Activated CD4-positive, alpha-beta T cell treated with anti-CD3 and anti-CD28 coated beads for 36 hours (primary cell): ENCODE measurements around the gene CLEC20A. TPM values are rescaled to one million over a fixed set of nuclear protein-coding genes. Genes with fewer than 3 reads are reported as not detected.

Source experiments
- ATAC-seq: fragments of 200-7000 bp; cut with Tn5 transposase; one replicate; pipeline ENCODE4 v1.10.0; 2021; ENCODE audit warnings: mild to moderate bottlenecking, moderate library complexity
- CTCF ChIA-PET: fragments of 350-600 bp; sonication (Branson Sonifier 250); formaldehyde crosslinking; loops from one replicate; lab custom pipeline; 2021; ENCODE audit warnings: antibody characterized with exemption; lab: Charles Lee
- POLR2A ChIA-PET: fragments of 350-600 bp; sonication (Branson Sonifier 250); formaldehyde crosslinking; loops from one replicate; lab custom pipeline; 2021; ENCODE audit warnings: antibody characterized with exemption, inconsistent platforms; lab: Charles Lee
- DNase-seq: peaks from one replicate; pipeline ENCODE4 v3.0.0-alpha.2; 2020
- H3K27ac Mint-ChIP-seq: one replicate; pipeline ENCODE4 v1.8.0; 2021; ENCODE audit warnings: mixed read lengths
- H3K27me3 Mint-ChIP-seq: one replicate; pipeline ENCODE4 v1.8.0; 2021; ENCODE audit warnings: mixed read lengths
- H3K36me3 Mint-ChIP-seq: one replicate; pipeline ENCODE4 v1.8.0; 2021; ENCODE audit warnings: low read depth, mixed read lengths
- H3K4me1 Mint-ChIP-seq: one replicate; pipeline ENCODE4 v1.8.0; 2021; ENCODE audit warnings: mixed read lengths
- H3K4me3 Mint-ChIP-seq: one replicate; pipeline ENCODE4 v1.8.0; 2021; ENCODE audit warnings: mild to moderate bottlenecking, moderate library complexity, mixed read lengths
- H3K9me3 Mint-ChIP-seq: one replicate; pipeline ENCODE4 v1.8.0; 2021; ENCODE audit warnings: low read depth, mixed read lengths
- intact Hi-C, 2 experiments: fragments of 100-400 bp; cut with DNase I in 1 of 2; cut with micrococcal nuclease in 1 of 2; formaldehyde crosslinking; loops; one replicate each; pipeline versions ENCODE4 v1.14.2 to v1.15.1; 2022 to 2024; cut with DNase I, micrococcal nuclease
- total RNA-seq, 2 experiments: library from RNA; stranded (reverse); gene quantifications; one replicate each; pipeline ENCODE4 v1.2.3, GENCODE V29; 2021

Gene CLEC20A
- total RNA-seq, 2 experiments from 2014 or later: not detected

- POLR2A ChIA-PET: no interaction called here
- Mint-ChIP-seq H3K9me3 (no peaks in the 10 kb centered on the region), H3K36me3 (no peaks in the 10 kb centered on the region), H3K27ac (no peak overlapping the region), H3K4me1 (no peaks in the 10 kb centered on the region), H3K4me3 (no peak overlapping the region), H3K27me3 (peaks cover 16% of the 10 kb centered on the region)
- intact Hi-C loops: no loop called here
- ATAC-seq: no peak
- CTCF ChIA-PET: interaction anchor here (0.6 kb wide), 1 partner anchor 1677 kb away, joined by 6 read pairs; no protein-coding TSS in a partner anchor
- no peak for DNase-seq
Measured at GRCh38 chr1:178438432-178438831, 58.3 kb downstream of the CLEC20A start.

- H3K36me3 Mint-ChIP-seq: no peaks in the 10 kb centered on the region
- ChIA-PET POLR2A (no interaction called here), CTCF (no interaction called here)
- H3K9me3 Mint-ChIP-seq: no peaks in the 10 kb centered on the region
- H3K27ac Mint-ChIP-seq: no peak overlapping the region
- no peak overlapping the region for H3K4me3 Mint-ChIP-seq
- peaks cover 7% of the 10 kb centered on the region for H3K27me3 Mint-ChIP-seq
- intact Hi-C loops: no loop called here
- DNase-seq (no peak), ATAC-seq (no peak)
- H3K4me1 Mint-ChIP-seq: no peaks in the 10 kb centered on the region
Measured at GRCh38 chr1:178436899-178437298, 59.9 kb downstream of the CLEC20A start.

DNA sequence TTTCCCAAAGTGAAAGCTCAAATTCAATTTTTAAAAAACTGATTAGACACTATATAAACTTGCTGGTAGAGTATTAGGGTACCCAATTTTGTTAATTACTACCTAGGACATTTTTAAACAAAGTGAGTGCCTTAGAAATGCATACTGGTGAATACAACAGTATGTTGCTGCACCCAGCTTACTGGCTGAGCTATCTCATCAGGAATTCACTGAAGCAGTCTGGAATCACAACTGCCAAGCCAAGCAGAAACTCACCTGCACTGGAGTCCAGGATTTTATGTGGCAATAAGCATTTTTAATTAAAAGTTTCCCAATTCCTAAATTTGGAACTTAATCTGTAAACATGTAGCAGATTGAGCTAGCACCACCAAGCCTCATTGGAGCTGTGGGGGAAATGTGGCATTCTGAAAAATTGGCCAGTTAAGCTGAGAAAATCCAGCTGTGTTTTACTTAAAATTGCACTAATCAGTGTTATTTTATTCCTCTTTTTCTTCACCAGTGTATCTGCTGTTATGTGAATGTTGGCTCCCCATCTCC lies 61.8 kb downstream of the CLEC20A start:
- POLR2A ChIA-PET: no interaction called here
- Mint-ChIP-seq H3K9me3 (no peaks in the 10 kb centered on the region), H3K36me3 (no peaks in the 10 kb centered on the region), H3K27me3 (peaks cover 4% of the 10 kb centered on the region), H3K4me3 (no peak overlapping the region), H3K27ac (no peak overlapping the region), H3K4me1 (no peaks in the 10 kb centered on the region)
- CTCF ChIA-PET: interaction anchor here (0.7 kb wide), 1 partner anchor 9 kb away, joined by 3 read pairs; no protein-coding TSS in a partner anchor
- no peak for DNase-seq
- ATAC-seq: no peak
- intact Hi-C loops: no loop called here

GRCh38 chr1:178434360-178434759 lies 62.4 kb downstream of the CLEC20A start:
- no peak for ATAC-seq
- no peaks in the 10 kb centered on the region for H3K4me1 Mint-ChIP-seq
- no peak overlapping the region for H3K4me3 Mint-ChIP-seq
- ChIA-PET CTCF (interaction anchor here (0.7 to 1.0 kb wide), 2 partner anchors 8 to 9 kb away, joined by 3 read pairs; no protein-coding TSS in a partner anchor), POLR2A (no interaction called here)
- H3K36me3 Mint-ChIP-seq: no peaks in the 10 kb centered on the region
- intact Hi-C loops: no loop called here
- no peak for DNase-seq
- H3K27me3 Mint-ChIP-seq: peaks cover 4% of the 10 kb centered on the region
- no peaks in the 10 kb centered on the region for H3K9me3 Mint-ChIP-seq
- H3K27ac Mint-ChIP-seq: no peak overlapping the region

Other genes starting within 250 kb of the CLEC20A start
- gene TEX35, start 16.1 kb upstream of the CLEC20A start, total RNA-seq: not detected
- 1 to 10 TPM; 4.8 to 5.5 TPM for gene RALGPS2, start 228.3 kb upstream of the CLEC20A start, total RNA-seq